Suppressor macrophage treated with lipopolysaccharide for 4 hours (primary cell): ENCODE results near the gene NOG.

ENCODE experiments used
- DNase-seq: peaks from one replicate; pipeline ENCODE4 v3.0.0-alpha.2; 2020

NOG gene

DNA sequence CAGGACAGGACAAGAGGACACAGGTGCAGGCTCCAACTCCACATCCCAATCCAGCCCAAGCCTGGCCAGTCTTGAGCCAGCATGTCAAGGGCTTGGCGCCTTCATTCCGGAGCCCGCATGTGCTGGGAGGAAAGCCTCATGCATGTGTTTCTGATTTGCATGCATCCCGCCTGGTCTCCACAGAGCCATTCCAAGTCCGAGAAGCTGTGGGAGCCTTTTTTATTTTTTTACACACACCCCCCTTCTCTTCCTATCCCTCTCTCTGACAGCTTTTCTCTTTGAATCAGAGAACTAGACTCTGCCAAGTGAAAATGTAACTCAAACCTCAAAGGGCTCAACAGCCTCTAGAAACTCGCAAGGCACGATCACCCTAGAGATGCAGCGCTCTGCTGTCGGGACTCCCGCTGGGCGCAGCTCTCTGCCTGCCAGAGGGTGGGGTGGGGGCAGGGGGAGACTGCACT, 45.1 kb downstream of the NOG start:
- DNase-seq = no peak

- DNase-seq = no peak
Observed at GRCh38 chr17:56639517-56639916, 46.0 kb downstream of the NOG start.

DNA sequence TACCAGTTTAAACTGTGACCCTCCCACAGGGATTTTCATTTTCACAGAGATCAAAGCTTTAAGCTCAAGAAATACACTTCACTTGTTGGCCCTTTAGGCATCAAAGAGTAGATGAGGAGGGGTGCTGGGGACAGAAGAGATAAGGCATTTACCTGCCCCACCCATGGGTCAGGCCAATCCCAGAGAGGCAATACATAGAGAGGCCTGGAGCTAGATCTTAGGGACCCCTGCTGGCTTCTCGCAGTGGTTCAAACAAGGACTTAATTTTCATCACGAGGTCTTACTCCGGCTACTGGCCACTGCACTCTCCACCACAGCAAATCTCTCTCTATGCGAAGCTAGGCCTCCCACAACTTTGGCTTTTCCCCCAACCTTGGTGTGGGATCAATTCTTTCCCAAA, 46.6 kb downstream of the NOG start:
- DNase-seq = no peak

DNA sequence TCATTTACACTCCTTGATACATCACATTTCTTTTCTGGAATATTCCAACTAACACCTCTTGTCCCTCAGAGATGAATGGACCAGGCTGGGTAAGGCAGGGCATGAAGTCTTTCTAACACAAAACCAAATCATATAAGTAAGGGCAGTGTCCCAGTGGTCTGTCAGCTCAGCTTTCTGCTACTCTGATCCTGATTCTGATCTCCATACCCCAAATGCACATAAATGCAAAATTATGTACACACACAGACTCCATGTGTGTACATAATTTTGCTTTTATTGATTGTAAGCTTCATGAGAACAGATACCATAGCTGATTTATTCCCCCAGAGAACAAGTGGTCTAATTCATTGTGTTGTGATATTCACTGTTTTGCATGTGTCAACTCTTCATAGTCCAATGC, 47.9 kb downstream of the NOG start:
- no peak for DNase-seq

DNA sequence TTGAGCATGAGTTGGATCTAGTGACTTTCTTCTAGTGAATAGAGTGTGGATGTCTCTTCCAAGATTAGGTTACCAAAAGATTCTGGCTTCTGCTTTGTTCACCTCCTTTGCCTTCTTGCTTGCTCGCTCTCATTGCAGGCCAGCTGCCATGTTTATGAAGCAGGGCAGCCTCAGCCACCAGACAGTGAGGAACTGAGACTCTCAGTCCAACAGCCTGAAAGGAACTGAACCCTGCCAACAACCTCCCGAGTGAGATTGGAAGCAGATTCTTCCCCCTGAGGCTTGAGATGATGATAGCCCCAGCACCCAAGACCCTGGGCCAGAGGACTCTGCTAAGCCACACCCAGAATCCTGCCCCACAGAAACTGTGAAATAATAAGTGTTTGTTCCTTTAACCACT, 48.4 kb downstream of the NOG start:
- DNase-seq = no peak

DNA sequence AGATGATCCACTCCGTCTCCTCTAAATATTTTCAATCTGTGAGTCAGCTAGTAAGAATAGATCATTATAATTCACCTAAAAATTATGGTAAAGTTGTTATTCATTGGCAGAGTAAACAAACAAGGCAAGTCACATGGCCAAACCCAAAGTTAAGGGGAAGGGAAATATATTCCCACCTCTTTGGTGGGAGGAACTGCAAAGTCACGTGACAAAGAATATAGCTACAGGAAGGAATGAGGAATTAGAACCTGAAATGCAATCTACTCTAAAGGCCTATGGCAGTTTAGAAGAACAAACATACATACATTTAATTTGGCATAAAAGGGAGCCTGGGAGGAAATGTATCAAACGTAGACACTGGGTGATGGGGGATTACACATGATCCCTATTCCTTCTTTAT, 48.9 kb downstream of the NOG start:
- DNase-seq = no peak
